T-helper 1 cell treated with Interleukin-12 subunit alpha and Interleukin-12 subunit beta and Interleukin-4 antibody, amounts not matched to agents 30 μg/mL and 1 μg/mL, for 36 hours (primary cell): ENCODE data around the gene CALHM2.
A peak's percentile ranks its signal among the peaks of the same experiment; 100 is the strongest.
"Not testable (repeated sequence)": the region's sequence is repeated elsewhere in the genome, so short reads cannot be mapped to it uniquely, and the experiment has no call there.

Source experiments
- H3K27ac Mint-ChIP-seq: one replicate; pipeline ENCODE4 v1.8.0; 2021; ENCODE audit warnings: mild to moderate bottlenecking, mixed read lengths
- H3K27me3 Mint-ChIP-seq: one replicate; pipeline ENCODE4 v1.8.0; 2021; ENCODE audit warnings: low read depth, mixed read lengths
- H3K36me3 Mint-ChIP-seq: one replicate; pipeline ENCODE4 v1.8.0; 2021; ENCODE audit warnings: low read depth, mixed read lengths
- H3K4me1 Mint-ChIP-seq: one replicate; pipeline ENCODE4 v1.8.0; 2021; ENCODE audit warnings: low read depth, mixed read lengths
- H3K4me3 Mint-ChIP-seq: one replicate; pipeline ENCODE4 v1.8.0; 2021; ENCODE audit warnings: mild to moderate bottlenecking, moderate library complexity, mixed read lengths
- H3K9me3 Mint-ChIP-seq: one replicate; pipeline ENCODE4 v1.8.0; 2021; ENCODE audit warnings: mixed read lengths

The CALHM2 gene

DNA sequence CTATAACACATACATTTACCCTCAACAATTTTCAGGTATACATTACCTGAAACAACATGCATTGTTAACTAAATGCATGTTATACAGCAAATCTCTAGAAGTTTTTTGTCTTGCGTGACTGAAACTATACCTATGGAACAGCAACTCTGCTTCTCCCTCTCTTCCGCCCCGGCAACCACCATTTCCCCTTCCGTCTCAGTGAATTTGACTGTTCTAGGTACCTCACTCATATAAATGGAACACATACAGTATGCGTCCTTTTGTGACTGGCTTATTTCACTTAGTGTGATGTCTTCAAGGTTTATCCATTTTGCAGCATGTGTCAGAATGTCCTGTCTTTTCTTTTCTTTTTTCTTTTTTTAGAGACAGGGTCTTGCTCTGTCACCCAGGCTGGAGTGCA, 22.5 kb downstream of the CALHM2 start:
- H3K9me3 Mint-ChIP-seq: no peaks in the 10 kb centered on the region
- peak overlapping the region; percentile 64 for H3K27ac Mint-ChIP-seq
- peaks cover 42% of the 10 kb centered on the region for H3K4me1 Mint-ChIP-seq
- H3K4me3 Mint-ChIP-seq: peak overlapping the region; percentile 30
- H3K27me3 Mint-ChIP-seq: no peaks in the 10 kb centered on the region
- peaks cover 60% of the 10 kb centered on the region for H3K36me3 Mint-ChIP-seq

DNA sequence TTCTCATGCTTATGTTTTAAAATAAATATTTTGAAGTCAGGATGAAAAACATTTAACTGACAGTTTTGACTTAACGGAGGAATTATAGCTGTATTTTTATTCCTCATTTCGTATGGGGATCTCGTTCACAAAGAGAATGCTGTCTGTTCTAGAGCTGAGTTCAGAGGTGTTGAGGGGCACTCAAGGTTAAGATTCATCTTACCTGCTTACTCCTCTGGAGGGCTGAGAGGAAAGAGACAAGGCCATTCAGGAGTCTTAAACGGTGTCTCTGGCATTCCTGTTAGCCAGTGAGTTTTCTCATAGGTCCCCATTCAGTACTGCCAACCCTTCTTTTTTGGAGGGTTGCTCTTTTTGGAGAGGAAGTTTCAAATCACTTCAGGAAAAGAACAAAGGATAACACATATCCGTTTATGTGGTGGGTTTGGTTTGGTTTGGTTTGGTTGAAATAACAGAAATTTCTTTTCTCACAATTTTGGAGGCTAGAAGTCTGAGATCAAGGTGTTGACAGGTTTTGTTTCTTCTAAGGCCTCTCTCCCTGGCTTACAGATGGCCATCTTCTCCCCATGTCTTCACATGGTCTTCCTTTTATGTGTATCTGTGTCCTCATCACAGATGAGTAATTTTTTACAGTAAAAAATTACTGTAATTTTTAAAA, 23.1 kb downstream of the CALHM2 start:
- Mint-ChIP-seq H3K27me3 (no peaks in the 10 kb centered on the region), H3K9me3 (no peaks in the 10 kb centered on the region), H3K4me3 (no peak overlapping the region), H3K4me1 (peaks cover 42% of the 10 kb centered on the region), H3K36me3 (peaks cover 64% of the 10 kb centered on the region), H3K27ac (peak overlapping the region; percentile 64)

DNA sequence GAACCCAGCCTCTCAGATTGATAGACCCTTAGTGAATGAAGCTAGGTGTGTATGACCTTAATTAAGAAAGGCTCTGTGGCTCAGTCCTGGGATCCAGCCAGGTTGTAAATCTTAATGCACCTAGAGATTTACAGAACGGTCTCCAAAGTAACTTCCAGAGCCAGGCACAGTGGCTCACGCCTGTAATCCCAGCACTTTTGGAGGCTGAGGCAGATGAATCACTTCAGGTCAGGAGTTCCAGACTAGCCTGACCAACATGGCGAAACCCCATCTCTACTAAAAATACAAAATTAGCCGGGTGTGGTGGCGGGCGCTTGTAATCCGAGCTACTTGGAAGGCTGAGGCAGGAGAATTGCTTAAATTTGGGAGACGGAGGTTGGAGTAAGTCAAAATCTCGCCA, 24.3 kb downstream of the CALHM2 start:
- H3K27me3 Mint-ChIP-seq: no peaks in the 10 kb centered on the region
- H3K36me3 Mint-ChIP-seq: peaks cover 61% of the 10 kb centered on the region
- H3K4me1 Mint-ChIP-seq: peaks cover 41% of the 10 kb centered on the region
- H3K9me3 Mint-ChIP-seq: no peaks in the 10 kb centered on the region
- H3K27ac Mint-ChIP-seq: no peak overlapping the region
- no peak overlapping the region for H3K4me3 Mint-ChIP-seq

DNA sequence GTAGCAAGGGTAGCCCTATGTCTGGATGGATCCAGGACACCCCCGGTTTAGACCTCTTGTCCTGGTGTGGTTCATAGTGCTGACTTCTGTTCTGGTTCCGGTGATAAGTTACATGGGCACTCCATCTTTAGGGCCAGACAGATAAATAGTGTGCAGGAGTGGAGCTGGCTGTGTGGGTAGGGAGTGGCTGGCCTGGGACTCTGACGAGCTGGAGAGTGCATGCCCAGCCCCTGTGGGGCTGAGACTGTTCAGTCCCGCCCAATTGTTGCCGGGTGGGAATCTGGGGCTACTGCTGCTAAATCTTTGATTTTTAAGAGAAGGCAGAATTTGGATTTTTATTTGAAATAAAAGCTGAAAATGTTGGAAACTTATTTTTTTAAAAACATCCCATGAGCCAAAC, 28.4 kb downstream of the CALHM2 start:
- Mint-ChIP-seq H3K36me3 (peaks cover 49% of the 10 kb centered on the region), H3K4me3 (no peak overlapping the region), H3K4me1 (peaks cover 8% of the 10 kb centered on the region), H3K27ac (no peak overlapping the region), H3K27me3 (no peaks in the 10 kb centered on the region), H3K9me3 (no peaks in the 10 kb centered on the region)

DNA sequence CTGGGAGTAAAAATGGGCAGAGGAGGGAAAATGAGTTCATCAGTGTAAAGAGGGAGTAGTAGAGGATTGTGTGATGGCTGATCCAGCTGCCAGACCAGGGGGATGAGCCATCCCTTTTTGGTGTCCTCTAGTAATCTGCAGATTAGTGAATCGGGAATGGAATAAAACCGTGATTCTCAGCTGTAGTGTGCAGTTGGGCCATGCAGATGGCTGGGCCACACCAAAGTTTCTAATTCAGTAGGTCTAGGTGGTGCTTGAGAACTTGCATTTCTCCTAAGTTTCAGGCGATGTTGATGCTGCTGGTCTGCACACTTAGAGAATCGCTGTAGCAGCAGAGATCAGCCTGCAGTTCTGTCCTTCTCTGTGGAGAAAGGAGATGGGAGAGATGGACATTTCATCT, 33.1 kb downstream of the CALHM2 start:
- H3K27ac Mint-ChIP-seq: no peak overlapping the region
- peaks cover 4% of the 10 kb centered on the region for H3K4me1 Mint-ChIP-seq
- H3K36me3 Mint-ChIP-seq: peaks cover 62% of the 10 kb centered on the region
- H3K9me3 Mint-ChIP-seq: no peaks in the 10 kb centered on the region
- H3K4me3 Mint-ChIP-seq: no peak overlapping the region
- H3K27me3 Mint-ChIP-seq: no peaks in the 10 kb centered on the region

DNA sequence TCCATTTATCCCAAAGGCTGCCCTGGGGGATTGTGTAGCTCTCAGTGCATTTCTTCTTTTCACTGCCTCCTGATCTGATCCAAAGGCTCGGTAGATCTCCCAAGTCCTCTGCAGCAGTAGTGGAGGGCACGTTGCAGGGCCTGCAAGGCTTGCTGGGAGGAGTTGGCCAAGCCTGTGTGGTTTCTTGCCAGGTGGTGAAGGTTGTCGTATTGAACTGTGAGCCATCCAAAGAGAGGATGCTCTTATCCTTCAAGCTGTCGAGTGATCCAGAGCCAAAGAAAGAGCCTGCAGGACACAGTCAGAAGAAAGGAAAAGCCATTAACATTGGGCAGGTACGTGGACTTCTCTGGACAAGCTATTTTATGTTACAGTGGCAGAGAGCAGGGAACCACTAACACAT, 34.6 kb downstream of the CALHM2 start:
- no peak overlapping the region for H3K4me3 Mint-ChIP-seq
- H3K4me1 Mint-ChIP-seq: peaks cover 4% of the 10 kb centered on the region
- H3K27ac Mint-ChIP-seq: no peak overlapping the region

DNA sequence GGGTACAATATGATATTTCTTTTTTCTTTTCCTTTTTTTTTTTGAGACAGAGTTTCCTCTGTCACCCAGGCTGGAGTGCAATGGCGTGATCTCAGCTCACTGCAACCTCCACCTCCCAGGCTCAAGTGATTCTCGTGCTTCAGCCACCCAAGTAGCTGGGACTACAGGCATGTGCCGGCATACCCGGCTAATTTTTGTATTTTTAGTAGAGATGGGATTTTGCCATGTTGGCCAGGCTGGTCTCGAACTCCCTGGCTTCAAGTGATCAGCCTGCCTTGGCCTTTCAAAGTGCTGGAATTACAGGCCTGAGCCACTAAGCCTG, 35.1 kb downstream of the CALHM2 start:
- not testable (repeated sequence) for H3K4me3 Mint-ChIP-seq, H3K27ac Mint-ChIP-seq, H3K4me1 Mint-ChIP-seq, H3K27me3 Mint-ChIP-seq, H3K9me3 Mint-ChIP-seq
- peaks cover 55% of the 10 kb centered on the region for H3K36me3 Mint-ChIP-seq

More for the DNA sequence above, 34.6 kb downstream of the CALHM2 start:
- Mint-ChIP-seq H3K36me3 (peaks cover 60% of the 10 kb centered on the region), H3K27me3 (no peaks in the 10 kb centered on the region), H3K9me3 (no peaks in the 10 kb centered on the region)

DNA sequence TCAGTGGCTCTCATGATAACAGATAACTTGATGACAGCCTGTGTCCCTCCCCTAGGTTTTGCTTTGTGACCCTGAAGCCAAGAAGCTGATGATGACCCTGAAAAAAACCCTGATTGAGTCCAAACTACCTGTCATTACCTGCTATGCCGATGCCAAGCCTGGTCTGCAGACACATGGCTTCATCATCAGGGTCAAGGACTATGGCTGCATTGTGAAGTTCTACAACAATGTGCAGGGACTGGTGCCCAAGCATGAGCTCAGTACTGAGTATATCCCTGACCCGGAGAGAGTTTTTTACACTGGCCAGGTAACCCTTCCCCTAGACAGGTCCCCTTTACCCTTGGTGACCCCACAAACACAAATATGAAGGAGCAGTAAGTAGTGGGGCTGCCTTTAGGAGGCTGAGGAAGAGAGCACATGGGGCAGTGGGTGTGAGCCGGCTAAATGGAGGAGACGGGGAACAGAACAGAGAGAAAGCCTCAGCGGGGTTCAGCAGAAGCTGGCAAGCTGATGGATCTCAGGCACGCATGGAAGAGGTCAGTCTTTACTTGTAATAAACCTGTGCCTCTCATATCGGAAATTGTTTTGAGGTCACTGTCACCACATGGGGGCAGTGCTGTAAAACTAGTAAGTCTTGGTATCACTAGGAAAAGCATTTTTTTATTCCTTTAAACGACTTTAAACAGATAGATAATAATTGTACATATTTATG, 35.6 kb downstream of the CALHM2 start:
- H3K4me1 Mint-ChIP-seq: peaks cover 4% of the 10 kb centered on the region
- H3K36me3 Mint-ChIP-seq: peaks cover 54% of the 10 kb centered on the region

DNA sequence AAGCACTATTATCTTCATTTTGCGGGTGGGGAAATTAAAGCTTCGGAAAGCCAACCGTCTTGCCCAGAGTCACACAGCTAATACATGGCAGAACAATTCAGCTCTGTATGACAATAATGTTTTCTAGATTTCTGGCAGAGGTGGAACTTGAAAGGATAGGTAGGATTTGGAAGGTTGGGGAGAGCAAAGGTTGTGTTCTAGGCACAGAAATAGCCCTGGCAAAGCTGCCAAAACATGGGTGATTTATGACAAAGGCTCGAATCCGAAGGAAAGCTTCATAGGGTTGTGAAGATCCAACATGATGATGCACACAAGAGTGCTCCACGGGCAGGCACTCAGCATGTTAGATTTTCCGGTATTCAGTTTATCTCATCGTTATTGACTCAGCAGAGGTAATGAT, 36.6 kb downstream of the CALHM2 start:
- Mint-ChIP-seq H3K36me3 (peaks cover 50% of the 10 kb centered on the region), H3K27me3 (no peaks in the 10 kb centered on the region), H3K27ac (no peak overlapping the region), H3K4me3 (no peak overlapping the region), H3K4me1 (peaks cover 4% of the 10 kb centered on the region), H3K9me3 (no peaks in the 10 kb centered on the region)

More for the DNA sequence above, 35.6 kb downstream of the CALHM2 start:
- no peaks in the 10 kb centered on the region for H3K9me3 Mint-ChIP-seq
- no peak overlapping the region for H3K27ac Mint-ChIP-seq
- no peak overlapping the region for H3K4me3 Mint-ChIP-seq
- H3K27me3 Mint-ChIP-seq: no peaks in the 10 kb centered on the region

DNA sequence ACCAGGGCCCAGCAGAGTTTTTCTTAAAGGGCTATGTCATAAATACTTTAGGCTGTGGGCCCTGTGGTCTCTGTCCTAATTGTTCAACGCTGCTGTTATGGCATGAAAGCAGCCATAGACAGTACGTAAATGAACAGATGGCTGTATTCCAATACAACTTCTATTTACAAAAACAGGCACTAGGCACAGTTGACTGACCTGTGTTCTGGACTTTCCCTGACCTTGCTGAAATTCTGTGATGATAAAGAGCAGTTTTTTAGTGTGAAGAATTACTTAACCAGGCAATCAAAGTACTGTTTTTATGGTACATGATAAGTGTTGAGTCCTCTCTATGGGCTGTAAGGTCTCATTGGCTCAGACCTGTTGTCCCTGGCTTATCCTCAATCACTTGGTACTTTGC, 38.6 kb downstream of the CALHM2 start:
- Mint-ChIP-seq H3K27ac (no peak overlapping the region), H3K4me1 (peaks cover 4% of the 10 kb centered on the region), H3K9me3 (no peaks in the 10 kb centered on the region), H3K27me3 (no peaks in the 10 kb centered on the region), H3K4me3 (no peak overlapping the region), H3K36me3 (peaks cover 56% of the 10 kb centered on the region)

DNA sequence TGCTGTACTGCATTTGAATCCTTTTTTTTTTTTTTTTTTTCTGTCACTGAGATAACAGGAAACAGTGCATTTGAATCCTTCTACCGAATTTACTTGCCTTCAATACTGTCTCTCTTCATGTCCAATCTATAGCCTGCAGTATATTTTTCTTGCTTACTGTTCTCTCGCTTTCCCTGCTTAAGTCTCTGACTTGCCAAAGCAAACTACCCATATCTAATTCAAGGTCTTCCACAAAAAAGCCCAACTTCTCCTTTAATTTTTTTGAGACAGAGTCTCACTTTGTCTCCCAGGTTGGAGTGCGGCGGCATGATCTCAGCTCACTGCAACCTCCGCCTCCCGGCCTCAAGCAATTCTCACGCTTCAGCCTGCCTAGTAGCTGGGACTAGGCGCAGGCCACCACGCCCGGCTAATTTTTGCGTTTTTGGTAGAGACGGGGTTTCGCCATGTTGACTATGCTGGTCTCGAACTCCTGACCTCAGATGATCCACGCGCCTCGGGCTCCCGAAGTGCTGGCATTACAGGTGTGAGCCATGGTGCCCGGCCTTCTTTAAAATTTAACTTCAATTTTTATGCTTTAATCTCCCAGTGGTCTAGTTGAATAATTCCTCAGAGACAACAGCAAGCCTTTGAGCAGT, 54.9 kb downstream of the CALHM2 start:
- Mint-ChIP-seq H3K9me3 (no peaks in the 10 kb centered on the region), H3K4me1 (peaks cover 39% of the 10 kb centered on the region), H3K27ac (peak overlapping the region; percentile 86), H3K27me3 (no peaks in the 10 kb centered on the region), H3K36me3 (peaks cover 39% of the 10 kb centered on the region), H3K4me3 (peak overlapping the region; percentile 92)

DNA sequence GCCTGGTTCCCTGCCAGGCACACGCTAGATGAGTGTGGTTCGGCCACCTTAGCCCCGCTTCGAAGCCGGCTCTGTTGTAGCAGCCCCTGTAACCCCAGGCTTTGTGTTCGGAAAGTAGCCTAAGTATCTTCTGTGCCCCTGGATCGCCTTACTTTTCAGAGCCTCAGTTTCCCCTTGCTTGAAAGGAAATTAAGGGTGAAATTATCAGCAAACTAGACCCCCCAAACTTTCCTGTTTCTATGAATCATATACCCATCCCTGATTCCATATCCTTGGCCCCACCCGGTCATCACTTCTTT, 55.4 kb downstream of the CALHM2 start:
- Mint-ChIP-seq H3K27me3 (no peaks in the 10 kb centered on the region), H3K4me1 (peaks cover 39% of the 10 kb centered on the region), H3K36me3 (peaks cover 39% of the 10 kb centered on the region), H3K4me3 (peak overlapping the region; percentile 92), H3K27ac (peak overlapping the region; percentile 86), H3K9me3 (no peaks in the 10 kb centered on the region)
